OCI-LY1 (cell line): ENCODE measurements around the gene TRIM63.

Experiments used
- CTCF ChIP-seq: fragments of 200-600 bp; sonication (generic), shearing (Covaris generic); IDR thresholded peaks from 2 replicates; pipeline ENCODE4 v1.5.1; 2017; ENCODE audit warnings: mild to moderate bottlenecking, antibody characterized with exemption, low read length, moderate library complexity, mixed read lengths
- EZH2 ChIP-seq: fragments of 200-600 bp; sonication (generic), shearing (Covaris generic); IDR thresholded peaks from 2 replicates; pipeline ENCODE4 v1.8.0; 2017; ENCODE audit warnings: borderline replicate concordance, mixed run types, mild to moderate bottlenecking, antibody characterized with exemption, low read length, moderate library complexity, mixed read lengths

DNA sequence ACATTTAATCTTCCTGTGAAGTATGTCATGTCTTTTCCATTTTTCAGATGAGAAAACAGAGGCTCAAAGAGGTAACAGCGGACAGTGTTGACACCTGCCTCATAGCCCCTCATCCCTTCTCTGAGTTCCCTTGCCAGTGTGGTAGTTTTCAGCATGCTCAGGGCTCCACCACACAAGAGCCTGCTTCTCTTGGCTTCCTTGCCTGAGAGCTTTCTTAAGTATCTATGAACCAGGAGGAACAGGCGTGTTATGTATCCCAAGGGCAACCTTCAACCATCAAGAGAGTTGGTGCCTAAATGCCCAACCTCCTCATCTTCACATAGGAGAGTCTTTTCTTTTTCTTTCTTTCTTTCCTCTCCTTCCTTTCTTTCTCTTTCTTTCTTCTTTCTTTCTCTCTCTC lies 63.7 kb downstream of the TRIM63 start:
- no peak for TF ChIP-seq CTCF
- no peak for TF ChIP-seq EZH2
